Right lobe of liver (tissue), 4 donors: ENCODE data around the gene PP2D1.

Experiments used
- POLR2A ChIP-seq: fragments of 450-650 bp; IDR thresholded peaks from one replicate; pipeline ENCODE4 v1.6.1; 2017; ENCODE audit warnings: antibody characterized with exemption, mild to moderate bottlenecking
- TF ChIP-seq, protein P1 (sequence below), 4 donors: fragments of 200-600 bp in 3 of 4; fragments of 450-650 bp in 1 of 4; IDR thresholded peaks; one replicate each; pipeline versions ENCODE4 v1.5.1 to v1.8.0; 2016 to 2022; ENCODE audit warnings: antibody characterized with exemption in 4 of 4, mild to moderate bottlenecking in 2 of 4
- donor health status: DM: no; HTN: no; CAD: no.
- donor health status: DM: no; HTN: no; CAD: no.
- donor health status: DM: no; HTN: yes; CAD: no.

DNA sequence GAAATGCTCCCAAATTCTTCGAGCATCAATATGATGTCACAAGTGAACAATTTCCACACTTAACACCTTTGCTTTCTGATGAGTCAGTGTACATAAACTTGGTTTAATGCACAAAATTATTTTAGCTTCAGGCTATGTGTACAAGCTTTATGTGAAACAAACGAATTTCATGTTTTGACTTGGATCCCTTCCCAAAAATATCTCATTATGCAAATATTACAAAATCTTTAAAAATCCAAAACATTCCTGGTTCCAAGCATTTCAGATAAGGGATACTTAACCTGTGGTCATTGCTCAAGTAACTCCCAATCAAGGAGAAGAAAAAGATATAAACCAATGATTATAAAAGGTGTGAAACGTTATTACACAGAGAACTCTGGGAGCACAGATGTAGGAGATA, 40.0 kb downstream of the PP2D1 start:
- TF ChIP-seq, protein P1, sequence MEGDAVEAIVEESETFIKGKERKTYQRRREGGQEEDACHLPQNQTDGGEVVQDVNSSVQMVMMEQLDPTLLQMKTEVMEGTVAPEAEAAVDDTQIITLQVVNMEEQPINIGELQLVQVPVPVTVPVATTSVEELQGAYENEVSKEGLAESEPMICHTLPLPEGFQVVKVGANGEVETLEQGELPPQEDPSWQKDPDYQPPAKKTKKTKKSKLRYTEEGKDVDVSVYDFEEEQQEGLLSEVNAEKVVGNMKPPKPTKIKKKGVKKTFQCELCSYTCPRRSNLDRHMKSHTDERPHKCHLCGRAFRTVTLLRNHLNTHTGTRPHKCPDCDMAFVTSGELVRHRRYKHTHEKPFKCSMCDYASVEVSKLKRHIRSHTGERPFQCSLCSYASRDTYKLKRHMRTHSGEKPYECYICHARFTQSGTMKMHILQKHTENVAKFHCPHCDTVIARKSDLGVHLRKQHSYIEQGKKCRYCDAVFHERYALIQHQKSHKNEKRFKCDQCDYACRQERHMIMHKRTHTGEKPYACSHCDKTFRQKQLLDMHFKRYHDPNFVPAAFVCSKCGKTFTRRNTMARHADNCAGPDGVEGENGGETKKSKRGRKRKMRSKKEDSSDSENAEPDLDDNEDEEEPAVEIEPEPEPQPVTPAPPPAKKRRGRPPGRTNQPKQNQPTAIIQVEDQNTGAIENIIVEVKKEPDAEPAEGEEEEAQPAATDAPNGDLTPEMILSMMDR (IDR thresholded peaks at IDR 0.05) = no peak
- TF ChIP-seq POLR2A = no peak
